Fibroblast of pulmonary artery (primary cell): ENCODE measurements around the gene DLK2.
"Not testable (repeated sequence)": the region's sequence is repeated elsewhere in the genome, so short reads cannot be mapped to it uniquely, and the experiment has no call there.

Experiments
- DNase-seq: peaks from one replicate; pipeline ENCODE4 v3.0.0-alpha.2; 2010; ENCODE audit warnings: low read depth
- H3K4me3 ChIP-seq: replicated peaks from 2 replicates; pipeline ENCODE4 v1.5.1; 2011; ENCODE audit warnings: low read depth, mild to moderate bottlenecking, control low read depth, low read length, moderate library complexity
- TF ChIP-seq, protein P1 (sequence below): IDR thresholded peaks from 2 replicates; pipeline ENCODE4 v1.5.1; 2011; ENCODE audit warnings: mild to moderate bottlenecking, control low read depth, low read length, inconsistent platforms; ENCODE audit errors: missing control alignments

The DLK2 gene

DNA sequence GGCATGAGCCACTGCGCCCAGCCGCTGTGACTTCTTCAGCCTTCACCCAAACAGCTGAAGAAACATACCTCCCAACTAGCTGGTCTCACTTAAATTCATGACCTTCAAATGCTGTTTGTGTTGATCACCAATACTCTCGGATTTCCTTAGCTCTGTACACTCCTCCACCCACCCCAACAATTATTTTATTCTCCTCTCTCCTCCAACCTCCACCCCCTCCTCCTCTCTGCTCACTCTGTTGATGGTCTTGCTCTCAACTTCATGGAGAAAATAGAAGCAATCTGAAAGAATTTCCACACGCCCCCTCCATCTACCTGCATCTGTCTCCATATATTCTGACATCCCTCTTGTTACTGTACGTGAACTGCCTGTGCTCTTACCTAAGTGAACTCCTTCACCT is 6.6 kb upstream of the DLK2 start:
- no peak overlapping the region for H3K4me3 ChIP-seq
- DNase-seq, result no peak
- TF ChIP-seq, protein P1, sequence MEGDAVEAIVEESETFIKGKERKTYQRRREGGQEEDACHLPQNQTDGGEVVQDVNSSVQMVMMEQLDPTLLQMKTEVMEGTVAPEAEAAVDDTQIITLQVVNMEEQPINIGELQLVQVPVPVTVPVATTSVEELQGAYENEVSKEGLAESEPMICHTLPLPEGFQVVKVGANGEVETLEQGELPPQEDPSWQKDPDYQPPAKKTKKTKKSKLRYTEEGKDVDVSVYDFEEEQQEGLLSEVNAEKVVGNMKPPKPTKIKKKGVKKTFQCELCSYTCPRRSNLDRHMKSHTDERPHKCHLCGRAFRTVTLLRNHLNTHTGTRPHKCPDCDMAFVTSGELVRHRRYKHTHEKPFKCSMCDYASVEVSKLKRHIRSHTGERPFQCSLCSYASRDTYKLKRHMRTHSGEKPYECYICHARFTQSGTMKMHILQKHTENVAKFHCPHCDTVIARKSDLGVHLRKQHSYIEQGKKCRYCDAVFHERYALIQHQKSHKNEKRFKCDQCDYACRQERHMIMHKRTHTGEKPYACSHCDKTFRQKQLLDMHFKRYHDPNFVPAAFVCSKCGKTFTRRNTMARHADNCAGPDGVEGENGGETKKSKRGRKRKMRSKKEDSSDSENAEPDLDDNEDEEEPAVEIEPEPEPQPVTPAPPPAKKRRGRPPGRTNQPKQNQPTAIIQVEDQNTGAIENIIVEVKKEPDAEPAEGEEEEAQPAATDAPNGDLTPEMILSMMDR, result no peak

DNA sequence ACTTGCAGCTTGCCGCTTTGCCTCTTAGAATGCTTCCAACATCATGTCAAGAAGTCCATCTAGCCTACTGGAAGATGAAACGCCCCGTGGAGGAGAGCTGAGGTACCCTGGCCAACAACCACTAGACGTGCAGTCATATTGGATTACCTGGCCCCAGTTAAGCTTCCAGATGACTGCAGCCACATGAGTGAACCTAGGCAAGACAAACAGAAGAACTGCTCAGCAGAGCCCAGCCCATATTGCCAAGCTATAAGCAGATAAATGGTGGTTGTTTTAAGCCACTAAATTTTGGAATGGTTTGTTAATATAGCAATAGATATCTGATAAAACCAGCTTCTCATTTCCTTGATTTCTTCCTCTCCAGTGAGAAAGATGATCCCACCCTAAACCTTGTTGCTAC is 4.7 kb upstream of the DLK2 start:
- TF ChIP-seq, protein P1, result no peak
- DNase-seq, result no peak
- H3K4me3 ChIP-seq, result no peak overlapping the region

DNA sequence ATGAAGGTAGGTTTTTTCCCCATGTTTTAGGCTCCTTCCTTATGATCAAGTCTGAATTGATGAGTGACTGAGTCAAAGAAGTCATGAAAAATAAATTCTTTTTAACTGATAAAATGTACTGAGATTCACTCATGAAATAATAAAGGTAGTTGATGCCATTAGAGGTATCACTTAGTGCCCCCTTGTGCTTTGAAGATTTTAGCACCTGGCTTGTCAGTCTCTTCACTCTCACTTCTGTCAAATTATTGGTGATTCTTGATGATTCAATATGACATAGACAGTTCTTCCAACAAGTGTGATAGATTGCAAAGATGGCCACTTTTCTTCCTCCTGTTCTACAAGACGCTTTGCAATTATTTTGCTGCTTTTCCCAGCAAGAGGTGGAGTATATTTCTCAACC is 4.2 kb upstream of the DLK2 start:
- no peak overlapping the region for H3K4me3 ChIP-seq
- DNase-seq, result no peak
- TF ChIP-seq, protein P1, result no peak

DNA sequence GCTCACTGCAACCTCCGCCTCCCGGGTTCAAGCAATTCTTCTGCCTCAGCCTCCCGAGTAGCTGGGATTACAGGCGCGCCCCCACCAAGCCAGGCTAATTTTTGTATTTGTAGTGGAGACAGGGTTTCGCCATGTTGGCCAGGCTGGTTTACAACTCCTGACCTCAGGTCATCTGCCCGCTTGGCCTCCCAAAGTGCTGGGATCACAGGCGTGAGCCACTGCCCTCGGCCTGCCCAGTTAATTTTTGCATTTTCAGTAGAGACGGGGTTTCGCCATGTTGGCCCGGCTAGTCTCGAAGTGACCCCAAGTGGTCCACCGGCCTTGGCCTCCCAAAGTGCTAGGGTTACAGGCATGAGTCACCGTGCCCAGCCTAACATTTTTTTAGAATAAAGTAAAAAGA is 2.8 kb upstream of the DLK2 start:
- not testable (repeated sequence) for DNase-seq

DNA sequence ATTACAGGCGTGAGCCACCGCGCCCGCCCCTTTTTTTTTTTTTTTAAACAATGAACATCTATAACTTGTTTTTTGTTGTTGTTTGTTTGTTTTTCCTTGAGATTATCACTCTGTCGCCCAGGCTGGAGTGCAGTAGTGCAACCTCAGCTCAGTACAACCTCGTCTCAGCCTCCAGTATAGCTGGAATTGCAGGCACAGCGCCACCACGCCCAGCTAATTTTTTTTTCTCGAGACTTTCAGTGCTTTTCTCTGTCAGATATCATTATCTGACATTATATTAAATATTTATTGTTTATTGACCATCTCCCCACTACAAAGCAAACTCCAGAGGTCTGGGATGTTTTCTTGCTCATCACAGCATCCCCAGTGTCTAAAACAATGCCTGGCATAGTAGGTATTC is 2.3 kb upstream of the DLK2 start:
- TF ChIP-seq, protein P1, result no peak
- no peak for DNase-seq
- H3K4me3 ChIP-seq, result no peak overlapping the region

More for the DNA sequence above, 2.8 kb upstream of the DLK2 start:
- H3K4me3 ChIP-seq, result not testable (repeated sequence)

DNA sequence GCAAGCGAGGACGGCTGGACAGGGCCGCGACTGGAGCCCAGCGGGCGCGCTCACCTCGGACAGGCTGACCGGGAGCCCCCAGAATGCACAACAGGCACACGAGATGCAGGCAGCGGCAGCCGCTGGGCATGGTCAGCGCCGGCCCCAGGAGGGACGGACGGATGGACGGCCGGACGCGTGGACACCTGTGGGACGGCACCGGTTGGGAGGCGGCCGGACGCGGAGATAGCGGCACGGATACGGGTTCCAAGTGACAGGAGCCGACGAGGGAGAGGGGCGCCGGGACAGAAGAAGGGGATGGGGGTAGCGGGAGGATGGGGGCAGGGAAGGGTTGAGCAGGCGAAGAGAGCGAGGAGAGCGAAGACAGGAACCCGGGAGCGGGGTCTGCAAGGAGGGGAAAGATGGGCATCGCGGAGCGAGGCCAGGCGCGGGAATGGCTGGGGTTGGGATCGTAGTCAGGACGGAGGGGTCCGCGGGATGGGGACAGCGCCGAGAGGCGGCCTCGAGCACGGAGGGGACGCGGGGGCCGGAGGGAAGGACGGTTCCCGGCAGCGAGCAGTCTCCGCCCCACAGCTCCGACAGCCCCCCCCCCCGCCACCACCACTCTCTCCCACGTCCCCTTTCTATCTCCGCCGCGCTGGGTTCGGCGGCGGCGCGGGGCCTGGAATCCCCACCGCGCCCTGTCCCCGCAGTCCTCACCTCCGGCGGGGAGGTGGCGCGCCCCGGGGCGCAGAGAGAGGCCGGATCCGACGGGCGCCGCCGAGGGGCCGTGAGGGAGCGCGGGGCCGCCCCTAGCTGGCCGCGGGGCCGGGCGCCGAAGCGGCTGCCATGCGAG is 435 bp downstream of the DLK2 start:
- TF ChIP-seq, protein P1, result no peak
- peak; percentile 86 for DNase-seq

DNA sequence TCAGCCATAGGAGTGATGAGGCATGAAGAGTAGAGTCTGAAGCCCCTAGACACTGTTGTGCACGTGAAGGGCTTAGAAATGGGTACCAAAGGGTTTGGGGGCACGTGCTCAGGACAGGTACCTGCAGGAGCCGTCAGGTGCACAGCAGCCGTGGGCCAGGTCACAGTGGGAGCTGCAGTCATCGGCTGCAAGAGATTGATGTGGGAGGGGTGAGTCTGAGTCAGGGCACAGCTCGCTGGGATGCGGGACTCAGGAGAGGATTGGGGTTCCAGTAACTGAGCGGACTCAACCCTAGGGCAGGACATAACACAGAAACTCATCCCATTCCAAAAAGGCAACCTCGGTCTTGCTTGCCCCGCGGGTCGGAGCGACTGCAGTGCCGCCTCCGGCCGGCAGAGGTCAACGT is 1.1 kb downstream of the DLK2 start:
- no peak for DNase-seq
- TF ChIP-seq, protein P1, result peak; percentile 92
- no peak overlapping the region for H3K4me3 ChIP-seq

More for the DNA sequence above, 435 bp downstream of the DLK2 start:
- H3K4me3 ChIP-seq, result peak overlapping the region; percentile 46
